Measurements from ENCODE around the gene CD99.
A peak's percentile ranks its signal among the peaks of the same experiment; 100 is the strongest.

The CD99 gene

GRCh38 chrX:2698604-2699003 lies 7.5 kb downstream of the CD99 start:
- Mint-ChIP-seq H3K4me1 (peaks cover 62% of the 10 kb centered on the region), H3K9me3 (peaks cover 4% of the 10 kb centered on the region), H3K36me3 (ENCODE audit: low read depth) (peaks cover 49% of the 10 kb centered on the region), H3K27me3 (ENCODE audit: low read depth, poor library complexity) (peaks cover 8% of the 10 kb centered on the region), H3K27ac (no peak overlapping the region), H3K4me3 (no peak overlapping the region)
- no peak for DNase-seq
- no peak for TF ChIP-seq CTCF (IDR thresholded peaks at IDR 0.05)

DNA sequence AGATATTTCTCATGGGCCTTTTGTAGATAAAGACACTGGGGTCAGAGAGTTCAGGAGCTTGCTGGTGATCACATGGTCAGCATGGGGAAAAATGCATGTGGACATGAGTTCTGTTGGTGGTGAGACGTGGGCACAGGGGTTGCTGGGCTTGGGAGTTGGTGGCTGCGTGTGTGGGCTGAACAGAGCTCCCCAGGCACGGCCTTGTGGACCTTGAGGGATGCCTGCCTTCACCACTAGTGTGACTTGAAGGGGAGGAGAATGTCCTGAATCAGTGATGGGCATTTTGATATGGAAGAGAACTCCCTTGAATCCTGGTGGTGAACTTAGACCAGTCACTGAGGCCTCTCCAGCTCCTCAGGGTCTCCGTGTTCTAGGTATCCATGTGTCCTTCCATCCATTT lies 8.9 kb downstream of the CD99 start:
- TF ChIP-seq CTCF (IDR thresholded peaks at IDR 0.05), result no peak
- H3K27ac Mint-ChIP-seq, result no peak overlapping the region
- no peak for DNase-seq
- peaks cover 4% of the 10 kb centered on the region for H3K9me3 Mint-ChIP-seq
- H3K27me3 Mint-ChIP-seq (ENCODE audit: low read depth, poor library complexity), result peaks cover 6% of the 10 kb centered on the region
- H3K4me3 Mint-ChIP-seq, result no peak overlapping the region
- peaks cover 49% of the 10 kb centered on the region for H3K36me3 Mint-ChIP-seq (ENCODE audit: low read depth)
- H3K4me1 Mint-ChIP-seq, result peaks cover 56% of the 10 kb centered on the region

GRCh38 chrX:2700405-2701320 lies 9.6 kb downstream of the CD99 start:
- peaks cover 56% of the 10 kb centered on the region for H3K36me3 Mint-ChIP-seq (ENCODE audit: low read depth)
- H3K9me3 Mint-ChIP-seq, result peaks cover 4% of the 10 kb centered on the region
- no peak overlapping the region for H3K4me3 Mint-ChIP-seq
- TF ChIP-seq CTCF (IDR thresholded peaks at IDR 0.05), result no peak
- peaks cover 6% of the 10 kb centered on the region for H3K27me3 Mint-ChIP-seq (ENCODE audit: low read depth, poor library complexity)
- H3K4me1 Mint-ChIP-seq, result peaks cover 57% of the 10 kb centered on the region
- H3K27ac Mint-ChIP-seq, result no peak overlapping the region
- DNase-seq, result no peak

- Mint-ChIP-seq H3K9me3 (peaks cover 4% of the 10 kb centered on the region), H3K36me3 (ENCODE audit: low read depth) (peaks cover 52% of the 10 kb centered on the region), H3K27ac (no peak overlapping the region), H3K27me3 (ENCODE audit: low read depth, poor library complexity) (peaks cover 8% of the 10 kb centered on the region), H3K4me1 (peaks cover 53% of the 10 kb centered on the region), H3K4me3 (no peak overlapping the region)
- DNase-seq, result no peak
- TF ChIP-seq CTCF (IDR thresholded peaks at IDR 0.05), result no peak
These were observed 10.5 kb downstream of the CD99 start for GRCh38 chrX:2701600-2701999.

GRCh38 chrX:2703991-2704369 lies 12.9 kb downstream of the CD99 start:
- no peak for DNase-seq
- no peak overlapping the region for H3K4me3 Mint-ChIP-seq
- H3K36me3 Mint-ChIP-seq (ENCODE audit: low read depth), result peaks cover 33% of the 10 kb centered on the region
- H3K27me3 Mint-ChIP-seq (ENCODE audit: low read depth, poor library complexity), result peaks cover 8% of the 10 kb centered on the region
- peaks cover 61% of the 10 kb centered on the region for H3K4me1 Mint-ChIP-seq
- H3K27ac Mint-ChIP-seq, result peak overlapping the region; percentile 79
- peaks cover 4% of the 10 kb centered on the region for H3K9me3 Mint-ChIP-seq
- no peak for TF ChIP-seq CTCF (IDR thresholded peaks at IDR 0.05)

Measured in nephron progenitor cell (in vitro differentiated cells).